ENCODE data around the gene ENDOU. TPM values are rescaled to one million over a fixed set of nuclear protein-coding genes. Genes with fewer than 3 reads are reported as not detected.

The ENDOU gene
- total RNA-seq, 4 donors from 2014 or later, result 0.42 to 1.9 (median 0.75) TPM

- no peaks in the 10 kb centered on the region for H3K9me3 ChIP-seq
- peaks cover 0 to 47% (median 25%) of the 10 kb centered on the region in 3 donors for H3K4me1 ChIP-seq
- TF ChIP-seq CTCF (IDR thresholded peaks at IDR 0.05), result peak in 3 of 4 experiments; percentile 92 to 94 (median 93)
- no peak for TF ChIP-seq POLR2AphosphoS5 (IDR thresholded peaks at IDR 0.05)
- H3K27ac ChIP-seq, result no peak overlapping the region
- WGBS, 2 donors (ENCODE audit: low coverage in 1 of 2), result 56 to 95% methylated on average over 2 to 4 of the region's 7 CpGs
- no peaks in the 10 kb centered on the region for H3K27me3 ChIP-seq
- no peak for ATAC-seq
- H3K36me3 ChIP-seq, result peaks cover 0 to 8% of the 10 kb centered on the region in 2 donors
- no peak overlapping the region for H3K4me3 ChIP-seq
Observed at GRCh38 chr12:47742253-47742825, 17.0 kb upstream of the ENDOU start.

- Histone ChIP-seq H3K4me3 (no peak overlapping the region), H3K4me1 (peaks cover 6 to 57% (median 35%) of the 10 kb centered on the region in 3 donors)
- no peak for ATAC-seq
Observed at GRCh38 chr12:47741340-47741703, 16.0 kb upstream of the ENDOU start.

GRCh38 chr12:47740606-47741339 is 15.5 kb upstream of the ENDOU start:
- WGBS, 2 donors (ENCODE audit: low coverage in 1 of 2), result no CpG with 5 or more reads among the region's 21 CpGs

More at GRCh38 chr12:47741340-47741703, 16.0 kb upstream of the ENDOU start:
- Histone ChIP-seq H3K27me3 (no peaks in the 10 kb centered on the region), H3K9me3 (no peaks in the 10 kb centered on the region), H3K27ac (peak overlapping the region in 2 of 4 donors; percentile 53 to 84), H3K36me3 (no peaks in the 10 kb centered on the region)
- TF ChIP-seq POLR2AphosphoS5 (IDR thresholded peaks at IDR 0.05) (no peak), POLR2A (IDR thresholded peaks at IDR 0.05) (no peak), EP300 (IDR thresholded peaks at IDR 0.05) (no peak), CTCF (IDR thresholded peaks at IDR 0.05) (no peak)
- WGBS, 2 donors (ENCODE audit: low coverage in 1 of 2), result 40% methylated on average over 2 of the region's 4 CpGs; no CpG with 5 or more reads in 1 of the 2 donors

GRCh38 chr12:47739979-47740378 is 14.7 kb upstream of the ENDOU start:
- H3K4me1 ChIP-seq, result peaks cover 13 to 70% (median 49%) of the 10 kb centered on the region in 3 donors
- 92% methylated on average over 2 of the region's 12 CpGs; no CpG with 5 or more reads in 1 of the 2 donors for WGBS, 2 donors (ENCODE audit: low coverage in 1 of 2)
- H3K27ac ChIP-seq, result peak overlapping the region in 3 of 4 donors; percentile 8 to 84 (median 53)
- no peak for ATAC-seq
- no peaks in the 10 kb centered on the region for H3K27me3 ChIP-seq
- TF ChIP-seq POLR2A (IDR thresholded peaks at IDR 0.05) (no peak), EP300 (IDR thresholded peaks at IDR 0.05) (no peak), POLR2AphosphoS5 (IDR thresholded peaks at IDR 0.05) (no peak), CTCF (IDR thresholded peaks at IDR 0.05) (no peak)
- H3K36me3 ChIP-seq, result no peaks in the 10 kb centered on the region
- no peak overlapping the region for H3K4me3 ChIP-seq
- no peaks in the 10 kb centered on the region for H3K9me3 ChIP-seq

More at GRCh38 chr12:47740606-47741339, 15.5 kb upstream of the ENDOU start:
- no peak overlapping the region for H3K4me3 ChIP-seq
- peak overlapping the region in 3 of 4 donors; percentile 8 to 84 (median 53) for H3K27ac ChIP-seq
- no peak for ATAC-seq
- no peaks in the 10 kb centered on the region for H3K27me3 ChIP-seq
- H3K36me3 ChIP-seq, result no peaks in the 10 kb centered on the region
- no peaks in the 10 kb centered on the region for H3K9me3 ChIP-seq
- peaks cover 12 to 62% (median 41%) of the 10 kb centered on the region in 3 donors for H3K4me1 ChIP-seq
- TF ChIP-seq POLR2AphosphoS5 (IDR thresholded peaks at IDR 0.05) (no peak), EP300 (IDR thresholded peaks at IDR 0.05) (no peak), CTCF (IDR thresholded peaks at IDR 0.05) (no peak), POLR2A (IDR thresholded peaks at IDR 0.05) (no peak)

Data from gastroesophageal sphincter (tissue), 4 donors.